ENCODE results near the gene CD248. TPM values are rescaled to one million over a fixed set of nuclear protein-coding genes. Genes with fewer than 3 reads are reported as not detected.

The CD248 gene
- total RNA-seq, 2 donors from 2014 or later = 22.9 to 32.4 TPM

GRCh38 chr11:66267379-66268243 lies 49.2 kb downstream of the CD248 start:
- peak; percentile 47 for TF ChIP-seq CTCF (IDR thresholded peaks at IDR 0.05)
- ATAC-seq (ENCODE audit: insufficient number of reproducible peaks, low FRiP score, low read depth) = peak; percentile 79
- no peaks in the 10 kb centered on the region for H3K9me3 ChIP-seq
- DNase-seq (ENCODE audit: low spot score) = peak; percentile 75
- peak overlapping the region; percentile 95 to 97 for H3K27ac ChIP-seq
- H3K4me1 ChIP-seq (ENCODE audit: control insufficient read depth in 1 of 2, low read depth in 2 of 2) = peaks cover 15 to 29% of the 10 kb centered on the region in 2 donors
- H3K4me3 ChIP-seq = peak overlapping the region; percentile 94
- no peaks in the 10 kb centered on the region for H3K27me3 ChIP-seq (replicated peaks; ENCODE audit: insufficient read depth)
- peaks cover 27% of the 10 kb centered on the region for H3K36me3 ChIP-seq

GRCh38 chr11:66267039-66267378 lies 49.8 kb downstream of the CD248 start:
- no peaks in the 10 kb centered on the region for H3K9me3 ChIP-seq
- peaks cover 15 to 29% of the 10 kb centered on the region in 2 donors for H3K4me1 ChIP-seq (ENCODE audit: control insufficient read depth in 1 of 2, low read depth in 2 of 2)
- ATAC-seq (ENCODE audit: insufficient number of reproducible peaks, low FRiP score, low read depth) = no peak
- DNase-seq (ENCODE audit: low spot score) = no peak
- TF ChIP-seq CTCF (IDR thresholded peaks at IDR 0.05) = no peak
- H3K27ac ChIP-seq = peak overlapping the region; percentile 95 to 97
- H3K27me3 ChIP-seq (replicated peaks; ENCODE audit: insufficient read depth) = no peaks in the 10 kb centered on the region
- peak overlapping the region; percentile 94 for H3K4me3 ChIP-seq
- peaks cover 26% of the 10 kb centered on the region for H3K36me3 ChIP-seq

GRCh38 chr11:66266378-66267038 lies 50.3 kb downstream of the CD248 start:
- H3K4me3 ChIP-seq = peak overlapping the region; percentile 94
- H3K27ac ChIP-seq = peak overlapping the region; percentile 95 to 97
- H3K27me3 ChIP-seq (replicated peaks; ENCODE audit: insufficient read depth) = no peaks in the 10 kb centered on the region
- peaks cover 25% of the 10 kb centered on the region for H3K36me3 ChIP-seq
- peaks cover 15 to 29% of the 10 kb centered on the region in 2 donors for H3K4me1 ChIP-seq (ENCODE audit: control insufficient read depth in 1 of 2, low read depth in 2 of 2)
- no peak for TF ChIP-seq CTCF (IDR thresholded peaks at IDR 0.05)
- H3K9me3 ChIP-seq = no peaks in the 10 kb centered on the region
- DNase-seq (ENCODE audit: low spot score) (no peak), ATAC-seq (ENCODE audit: insufficient number of reproducible peaks, low FRiP score, low read depth) (no peak)

GRCh38 chr11:66265531-66266377 lies 51.1 kb downstream of the CD248 start:
- H3K27ac ChIP-seq = peak overlapping the region in 1 of 2 donors; percentile 97
- H3K36me3 ChIP-seq = peaks cover 29% of the 10 kb centered on the region
- no peak overlapping the region for H3K4me3 ChIP-seq
- ATAC-seq (ENCODE audit: insufficient number of reproducible peaks, low FRiP score, low read depth) (no peak), DNase-seq (ENCODE audit: low spot score) (no peak)
- no peaks in the 10 kb centered on the region for H3K27me3 ChIP-seq (replicated peaks; ENCODE audit: insufficient read depth)
- H3K9me3 ChIP-seq = no peaks in the 10 kb centered on the region
- H3K4me1 ChIP-seq (ENCODE audit: control insufficient read depth in 1 of 2, low read depth in 2 of 2) = peaks cover 15 to 26% of the 10 kb centered on the region in 2 donors
- TF ChIP-seq CTCF (IDR thresholded peaks at IDR 0.05) = no peak
